ENCODE data around the gene NUDT14.

The NUDT14 gene

DNA sequence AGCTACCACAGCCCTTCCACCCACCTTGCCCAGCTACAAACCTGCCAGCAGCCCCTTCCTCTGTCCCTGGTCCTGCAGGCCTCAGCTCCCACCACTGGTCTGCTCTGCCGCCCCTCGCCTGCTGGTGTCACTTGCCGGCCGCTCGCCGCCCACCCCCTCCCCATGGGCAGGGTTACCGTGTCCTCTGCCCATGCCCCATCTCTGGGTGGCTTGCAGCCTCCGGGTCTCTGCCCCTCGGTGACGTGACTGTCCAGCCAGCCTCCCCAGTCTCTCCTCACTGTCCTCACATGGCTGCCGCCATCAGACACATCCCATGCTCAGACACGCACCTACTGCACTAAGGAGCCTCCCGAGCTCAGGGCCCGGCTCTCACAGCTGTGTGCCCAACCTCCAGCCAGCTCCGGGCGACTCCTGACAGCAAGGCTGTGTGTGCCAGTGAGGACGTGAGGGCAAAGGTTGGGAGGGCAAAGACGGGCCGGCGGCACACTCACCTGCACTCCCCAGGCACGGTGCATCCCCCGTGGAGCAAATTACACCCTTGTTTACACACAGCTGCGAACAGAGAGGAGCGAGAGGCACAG is 26.0 kb downstream of the NUDT14 start:
- TF ChIP-seq, protein P1, sequence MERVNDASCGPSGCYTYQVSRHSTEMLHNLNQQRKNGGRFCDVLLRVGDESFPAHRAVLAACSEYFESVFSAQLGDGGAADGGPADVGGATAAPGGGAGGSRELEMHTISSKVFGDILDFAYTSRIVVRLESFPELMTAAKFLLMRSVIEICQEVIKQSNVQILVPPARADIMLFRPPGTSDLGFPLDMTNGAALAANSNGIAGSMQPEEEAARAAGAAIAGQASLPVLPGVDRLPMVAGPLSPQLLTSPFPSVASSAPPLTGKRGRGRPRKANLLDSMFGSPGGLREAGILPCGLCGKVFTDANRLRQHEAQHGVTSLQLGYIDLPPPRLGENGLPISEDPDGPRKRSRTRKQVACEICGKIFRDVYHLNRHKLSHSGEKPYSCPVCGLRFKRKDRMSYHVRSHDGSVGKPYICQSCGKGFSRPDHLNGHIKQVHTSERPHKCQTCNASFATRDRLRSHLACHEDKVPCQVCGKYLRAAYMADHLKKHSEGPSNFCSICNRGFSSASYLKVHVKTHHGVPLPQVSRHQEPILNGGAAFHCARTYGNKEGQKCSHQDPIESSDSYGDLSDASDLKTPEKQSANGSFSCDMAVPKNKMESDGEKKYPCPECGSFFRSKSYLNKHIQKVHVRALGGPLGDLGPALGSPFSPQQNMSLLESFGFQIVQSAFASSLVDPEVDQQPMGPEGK (CRISPR knock-in tag; IDR thresholded peaks at IDR 0.05; ENCODE audit: borderline replicate concordance), result no peak
- TF ChIP-seq, protein P2, sequence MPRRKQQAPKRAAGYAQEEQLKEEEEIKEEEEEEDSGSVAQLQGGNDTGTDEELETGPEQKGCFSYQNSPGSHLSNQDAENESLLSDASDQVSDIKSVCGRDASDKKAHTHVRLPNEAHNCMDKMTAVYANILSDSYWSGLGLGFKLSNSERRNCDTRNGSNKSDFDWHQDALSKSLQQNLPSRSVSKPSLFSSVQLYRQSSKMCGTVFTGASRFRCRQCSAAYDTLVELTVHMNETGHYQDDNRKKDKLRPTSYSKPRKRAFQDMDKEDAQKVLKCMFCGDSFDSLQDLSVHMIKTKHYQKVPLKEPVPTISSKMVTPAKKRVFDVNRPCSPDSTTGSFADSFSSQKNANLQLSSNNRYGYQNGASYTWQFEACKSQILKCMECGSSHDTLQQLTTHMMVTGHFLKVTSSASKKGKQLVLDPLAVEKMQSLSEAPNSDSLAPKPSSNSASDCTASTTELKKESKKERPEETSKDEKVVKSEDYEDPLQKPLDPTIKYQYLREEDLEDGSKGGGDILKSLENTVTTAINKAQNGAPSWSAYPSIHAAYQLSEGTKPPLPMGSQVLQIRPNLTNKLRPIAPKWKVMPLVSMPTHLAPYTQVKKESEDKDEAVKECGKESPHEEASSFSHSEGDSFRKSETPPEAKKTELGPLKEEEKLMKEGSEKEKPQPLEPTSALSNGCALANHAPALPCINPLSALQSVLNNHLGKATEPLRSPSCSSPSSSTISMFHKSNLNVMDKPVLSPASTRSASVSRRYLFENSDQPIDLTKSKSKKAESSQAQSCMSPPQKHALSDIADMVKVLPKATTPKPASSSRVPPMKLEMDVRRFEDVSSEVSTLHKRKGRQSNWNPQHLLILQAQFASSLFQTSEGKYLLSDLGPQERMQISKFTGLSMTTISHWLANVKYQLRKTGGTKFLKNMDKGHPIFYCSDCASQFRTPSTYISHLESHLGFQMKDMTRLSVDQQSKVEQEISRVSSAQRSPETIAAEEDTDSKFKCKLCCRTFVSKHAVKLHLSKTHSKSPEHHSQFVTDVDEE (CRISPR knock-in tag; IDR thresholded peaks at IDR 0.05), result no peak
- no peak for TF ChIP-seq ZC3H10 (CRISPR knock-in tag; IDR thresholded peaks at IDR 0.05)
- TF ChIP-seq, protein P3, sequence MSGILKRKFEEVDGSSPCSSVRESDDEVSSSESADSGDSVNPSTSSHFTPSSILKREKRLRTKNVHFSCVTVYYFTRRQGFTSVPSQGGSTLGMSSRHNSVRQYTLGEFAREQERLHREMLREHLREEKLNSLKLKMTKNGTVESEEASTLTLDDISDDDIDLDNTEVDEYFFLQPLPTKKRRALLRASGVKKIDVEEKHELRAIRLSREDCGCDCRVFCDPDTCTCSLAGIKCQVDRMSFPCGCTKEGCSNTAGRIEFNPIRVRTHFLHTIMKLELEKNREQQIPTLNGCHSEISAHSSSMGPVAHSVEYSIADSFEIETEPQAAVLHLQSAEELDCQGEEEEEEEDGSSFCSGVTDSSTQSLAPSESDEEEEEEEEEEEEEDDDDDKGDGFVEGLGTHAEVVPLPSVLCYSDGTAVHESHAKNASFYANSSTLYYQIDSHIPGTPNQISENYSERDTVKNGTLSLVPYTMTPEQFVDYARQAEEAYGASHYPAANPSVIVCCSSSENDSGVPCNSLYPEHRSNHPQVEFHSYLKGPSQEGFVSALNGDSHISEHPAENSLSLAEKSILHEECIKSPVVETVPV (CRISPR knock-in tag; IDR thresholded peaks at IDR 0.05), result no peak
- no peak for TF ChIP-seq OSR1 (CRISPR knock-in tag; IDR thresholded peaks at IDR 0.05)
- no peak for TF ChIP-seq TCF4 (CRISPR knock-in tag; IDR thresholded peaks at IDR 0.05; ENCODE audit: borderline replicate concordance)
- no peak for TF ChIP-seq RARB (CRISPR knock-in tag; IDR thresholded peaks at IDR 0.05)
- no peak for ATAC-seq

DNA sequence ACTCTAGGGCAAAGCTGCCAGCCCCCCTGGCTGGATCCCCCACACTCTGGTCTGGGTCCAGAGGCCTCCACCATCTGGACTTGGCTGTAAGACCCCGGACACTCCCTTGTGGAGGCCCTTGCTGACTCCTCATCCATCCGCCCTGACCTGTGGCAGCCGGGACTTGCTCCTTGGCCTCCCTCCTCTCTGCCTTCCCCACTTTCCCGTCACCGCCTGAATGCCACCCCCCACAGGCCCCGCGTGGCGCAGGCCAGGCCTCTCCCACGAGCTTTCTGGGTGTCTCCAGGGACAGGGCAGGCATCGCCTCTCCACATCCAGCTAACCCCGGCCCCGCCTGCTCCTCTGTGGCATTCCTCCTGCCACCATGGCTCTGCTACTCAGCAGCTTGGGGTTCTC is 26.6 kb downstream of the NUDT14 start:
- no peak for TF ChIP-seq RARB (CRISPR knock-in tag; IDR thresholded peaks at IDR 0.05)
- TF ChIP-seq ZNF8 (CRISPR knock-in tag; IDR thresholded peaks at IDR 0.05), result no peak
- TF ChIP-seq ZNF565 (CRISPR knock-in tag; conservative IDR thresholded peaks at IDR 0.05; ENCODE audit: low read depth), result no peak
- ATAC-seq, result 0 out of 3 replicates have a peak, but pooled peaks have one; percentile 6

DNA sequence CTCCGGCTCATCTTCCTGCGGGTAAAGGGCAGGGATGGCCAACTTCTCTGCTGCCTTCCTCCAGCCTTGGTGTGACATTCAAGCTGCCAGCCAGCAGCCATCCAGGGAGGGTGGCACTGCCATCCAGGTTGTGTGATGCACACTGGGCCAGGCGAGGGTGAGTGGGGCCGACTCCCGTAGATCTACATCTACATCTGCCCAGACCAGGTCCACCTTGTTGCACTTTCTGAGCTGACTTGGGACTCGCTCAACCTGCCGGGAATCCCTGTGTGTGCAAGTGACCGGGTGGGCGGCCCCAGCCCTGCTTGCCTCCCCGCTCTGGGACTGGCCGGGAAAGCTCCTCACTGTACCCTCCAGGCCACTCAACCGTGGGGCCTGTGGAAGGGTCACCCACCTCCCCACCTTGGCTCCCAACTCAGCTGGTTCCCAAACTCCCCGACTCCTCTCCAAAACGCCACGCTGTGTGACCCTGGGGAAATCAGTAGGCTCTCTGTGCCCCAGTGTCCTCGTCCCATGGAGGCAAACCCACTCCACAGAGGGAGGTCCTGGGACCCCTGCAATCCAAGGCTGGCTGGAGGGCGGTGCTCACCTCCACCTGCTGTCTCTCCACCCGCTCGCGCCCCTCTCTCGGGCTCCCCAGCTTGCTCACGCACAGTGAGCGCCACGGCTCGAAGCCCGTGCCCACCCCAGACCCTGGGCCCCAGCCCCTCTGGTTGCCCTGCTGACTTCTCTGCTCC is 27.2 kb downstream of the NUDT14 start:
- TF ChIP-seq GLIS3 (CRISPR knock-in tag; IDR thresholded peaks at IDR 0.05) (no peak), TCF4 (CRISPR knock-in tag; IDR thresholded peaks at IDR 0.05; ENCODE audit: borderline replicate concordance) (no peak), SNAI2 (CRISPR knock-in tag; IDR thresholded peaks at IDR 0.05) (no peak), ZFP3 (CRISPR knock-in tag; IDR thresholded peaks at IDR 0.05) (no peak)
- TF ChIP-seq, protein P4, sequence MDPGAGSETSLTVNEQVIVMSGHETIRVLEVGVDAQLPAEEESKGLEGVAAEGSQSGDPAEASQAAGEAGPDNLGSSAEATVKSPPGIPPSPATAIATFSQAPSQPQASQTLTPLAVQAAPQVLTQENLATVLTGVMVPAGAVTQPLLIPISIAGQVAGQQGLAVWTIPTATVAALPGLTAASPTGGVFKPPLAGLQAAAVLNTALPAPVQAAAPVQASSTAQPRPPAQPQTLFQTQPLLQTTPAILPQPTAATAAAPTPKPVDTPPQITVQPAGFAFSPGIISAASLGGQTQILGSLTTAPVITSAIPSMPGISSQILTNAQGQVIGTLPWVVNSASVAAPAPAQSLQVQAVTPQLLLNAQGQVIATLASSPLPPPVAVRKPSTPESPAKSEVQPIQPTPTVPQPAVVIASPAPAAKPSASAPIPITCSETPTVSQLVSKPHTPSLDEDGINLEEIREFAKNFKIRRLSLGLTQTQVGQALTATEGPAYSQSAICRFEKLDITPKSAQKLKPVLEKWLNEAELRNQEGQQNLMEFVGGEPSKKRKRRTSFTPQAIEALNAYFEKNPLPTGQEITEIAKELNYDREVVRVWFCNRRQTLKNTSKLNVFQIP (CRISPR knock-in tag; IDR thresholded peaks at IDR 0.05; ENCODE audit: borderline replicate concordance, low read depth), result no peak
- TF ChIP-seq, protein P3 (CRISPR knock-in tag; IDR thresholded peaks at IDR 0.05), result no peak
- TF ChIP-seq, protein P5, sequence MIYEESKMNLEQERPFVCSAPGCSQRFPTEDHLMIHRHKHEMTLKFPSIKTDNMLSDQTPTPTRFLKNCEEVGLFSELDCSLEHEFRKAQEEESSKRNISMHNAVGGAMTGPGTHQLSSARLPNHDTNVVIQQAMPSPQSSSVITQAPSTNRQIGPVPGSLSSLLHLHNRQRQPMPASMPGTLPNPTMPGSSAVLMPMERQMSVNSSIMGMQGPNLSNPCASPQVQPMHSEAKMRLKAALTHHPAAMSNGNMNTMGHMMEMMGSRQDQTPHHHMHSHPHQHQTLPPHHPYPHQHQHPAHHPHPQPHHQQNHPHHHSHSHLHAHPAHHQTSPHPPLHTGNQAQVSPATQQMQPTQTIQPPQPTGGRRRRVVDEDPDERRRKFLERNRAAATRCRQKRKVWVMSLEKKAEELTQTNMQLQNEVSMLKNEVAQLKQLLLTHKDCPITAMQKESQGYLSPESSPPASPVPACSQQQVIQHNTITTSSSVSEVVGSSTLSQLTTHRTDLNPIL (CRISPR knock-in tag; IDR thresholded peaks at IDR 0.05; ENCODE audit: low read depth), result no peak
- ATAC-seq, result no peak

DNA sequence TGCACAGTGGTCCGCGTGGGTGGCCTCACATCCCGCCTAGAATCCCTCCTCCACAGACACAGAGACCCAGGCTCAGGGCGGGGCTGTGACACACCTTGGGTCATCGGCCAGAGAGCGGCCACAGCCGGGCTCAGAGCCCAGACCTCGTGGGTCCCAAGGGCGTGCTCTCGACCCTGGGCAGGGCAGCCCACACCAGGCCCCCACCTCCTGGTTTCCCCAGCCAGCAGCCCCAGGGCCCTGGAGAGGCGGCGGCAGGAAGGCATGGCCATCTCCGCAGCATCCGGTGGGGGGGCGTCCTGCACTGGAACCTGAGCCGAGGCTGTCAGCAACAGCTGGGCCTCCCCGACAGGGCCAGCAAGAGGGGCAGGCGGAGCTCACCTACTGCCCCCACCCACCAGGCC is 27.8 kb downstream of the NUDT14 start:
- ATAC-seq, result no peak
- TF ChIP-seq, protein P4 (CRISPR knock-in tag; IDR thresholded peaks at IDR 0.05; ENCODE audit: borderline replicate concordance, low read depth), result no peak
- TF ChIP-seq ZC3H10 (CRISPR knock-in tag; IDR thresholded peaks at IDR 0.05) (no peak), BACH2 (CRISPR knock-in tag; IDR thresholded peaks at IDR 0.05; ENCODE audit: borderline replicate concordance) (no peak), CSDC2 (CRISPR knock-in tag; IDR thresholded peaks at IDR 0.05) (no peak), TCF4 (CRISPR knock-in tag; IDR thresholded peaks at IDR 0.05; ENCODE audit: borderline replicate concordance) (no peak), ZFP3 (CRISPR knock-in tag; IDR thresholded peaks at IDR 0.05) (no peak), RARB (CRISPR knock-in tag; IDR thresholded peaks at IDR 0.05) (no peak), TOX (CRISPR knock-in tag; IDR thresholded peaks at IDR 0.05; ENCODE audit: borderline replicate concordance) (no peak), ISL1 (CRISPR knock-in tag; IDR thresholded peaks at IDR 0.05) (no peak), PPARA (CRISPR knock-in tag; IDR thresholded peaks at IDR 0.05; ENCODE audit: borderline replicate concordance) (no peak)
- TF ChIP-seq, protein P5 (CRISPR knock-in tag; IDR thresholded peaks at IDR 0.05; ENCODE audit: low read depth), result no peak
